Daoy (cell line): ENCODE measurements around the gene TGFBR3. TPM values are rescaled to one million over a fixed set of nuclear protein-coding genes. Genes with fewer than 3 reads are reported as not detected.
A peak's percentile ranks its signal among the peaks of the same experiment; 100 is the strongest.

Experiments
- DNase-seq: peaks from one replicate; pipeline ENCODE4 v3.0.0-alpha.2; 2015; ENCODE audit warnings: low read depth
- total RNA-seq: library from RNA; depleted of rRNA; stranded (reverse); fragments of >200 nt; shearing (Covaris generic); gene quantifications from 2 replicates; pipeline ENCODE4 v1.2.3, GENCODE V29; 2014; rRNA removed

The TGFBR3 gene
- total RNA-seq, 1 experiment from 2014 or later, result 1.6 TPM

- DNase-seq, result no peak
Measured at GRCh38 chr1:91640877-91641526, 244.9 kb downstream of the TGFBR3 start.

GRCh38 chr1:91637539-91637994, 248.4 kb downstream of the TGFBR3 start:
- no peak for DNase-seq

DNA sequence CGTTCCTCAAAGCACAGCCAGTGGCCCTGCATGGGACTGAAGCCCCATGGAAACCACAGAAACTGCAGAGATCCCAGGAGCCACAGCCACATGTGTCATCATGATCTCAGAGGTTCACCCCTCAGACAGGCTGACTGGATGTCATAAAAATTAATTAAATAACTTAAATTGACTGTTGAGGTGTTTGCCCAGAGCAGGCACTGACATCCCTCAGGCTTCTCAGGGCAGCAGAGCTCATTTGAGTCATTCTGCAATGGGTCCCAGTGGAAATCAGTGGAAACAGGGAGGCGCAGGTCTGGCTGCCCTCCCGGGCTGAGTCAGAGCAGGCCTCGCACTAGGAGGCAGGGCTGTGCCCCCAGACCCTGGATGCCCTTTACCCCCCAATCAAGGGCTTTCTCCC, 250.2 kb downstream of the TGFBR3 start:
- DNase-seq, result peak; percentile 52

- DNase-seq, result no peak
Measured at GRCh38 chr1:91633438-91633837, 252.5 kb downstream of the TGFBR3 start.

DNA sequence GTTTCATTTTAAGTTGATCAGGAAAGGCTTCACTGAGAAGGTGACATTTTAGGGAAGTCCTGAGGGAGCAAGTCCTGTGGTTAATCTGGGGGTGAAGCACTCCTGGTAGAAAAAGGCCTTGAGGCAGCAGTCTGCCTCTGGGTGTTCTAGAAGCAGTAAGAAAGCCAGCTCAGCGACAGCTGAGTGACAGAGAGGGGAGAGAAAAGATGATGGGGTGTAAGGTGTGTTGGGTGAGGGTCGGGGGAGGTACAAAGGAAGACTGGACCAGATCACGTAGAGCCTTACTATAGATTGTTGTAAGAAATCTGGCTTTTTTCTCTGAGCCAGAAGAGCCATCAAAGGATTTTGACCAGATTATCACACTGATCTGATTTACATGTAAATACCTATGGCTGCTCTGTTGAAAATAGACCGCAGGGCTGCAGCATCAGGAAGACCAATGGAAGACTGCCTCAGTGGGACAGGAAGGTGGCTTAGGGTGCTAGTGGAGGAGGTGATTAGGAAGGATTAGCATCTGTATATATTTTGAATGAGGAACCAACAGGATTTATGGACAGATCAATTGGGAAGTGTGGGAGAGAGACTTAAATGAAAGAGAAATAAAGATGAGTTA, 254.1 kb downstream of the TGFBR3 start:
- no peak for DNase-seq

GRCh38 chr1:91630803-91631202, 255.1 kb downstream of the TGFBR3 start:
- no peak for DNase-seq

Other genes with a start within 250 kb of the TGFBR3 start
- not detected in 2 replicates for gene BRDT, start 63.2 kb upstream of the TGFBR3 start, total RNA-seq
- gene EPHX4, start 143.8 kb upstream of the TGFBR3 start, total RNA-seq, result 8.1 and 9.2 TPM in 2 replicates
- gene SETSIP, start 189.3 kb upstream of the TGFBR3 start, total RNA-seq, result not detected in 2 replicates
- gene BTBD8, start 194.2 kb upstream of the TGFBR3 start, total RNA-seq, result 2.3 and 4.8 TPM in 2 replicates